Sigmoid colon (tissue), 4 donors: ENCODE measurements around the gene NOXO1.

Source experiments
- CTCF ChIP-seq, 4 experiments: fragments of 450-650 bp in 3 of 4; fragments of 200-600 bp in 1 of 4; IDR thresholded peaks; one replicate each; pipeline ENCODE4 v1.5.1; 2016 to 2019; ENCODE audit warnings: antibody characterized with exemption in 4 of 4, mild to moderate bottlenecking in 3 of 4, moderate library complexity in 2 of 4
- POLR2A ChIP-seq, 2 donors: fragments of 450-650 bp; IDR thresholded peaks; one replicate each; pipeline ENCODE4 v1.6.1; 2016; ENCODE audit warnings: antibody characterized with exemption in 2 of 2, mild to moderate bottlenecking in 2 of 2, moderate library complexity in 2 of 2
- POLR2AphosphoS5 ChIP-seq, 4 donors: sonication (generic); formaldehyde crosslinking; IDR thresholded peaks; one replicate each; pipeline ENCODE4 v1.6.1; 2017; ENCODE audit warnings: antibody characterized with exemption in 4 of 4

- TF ChIP-seq CTCF (IDR thresholded peaks at IDR 0.05) (no peak), POLR2A (IDR thresholded peaks at IDR 0.05) (no peak), POLR2AphosphoS5 (IDR thresholded peaks at IDR 0.05) (no peak)
Observed at GRCh38 chr16:1941162-1942046, 39.9 kb downstream of the NOXO1 start.
